Hematopoietic multipotent progenitor cell treated with erythropoietin and hydrocortisone succinate and interleukin-3 and kit ligand, for 15 days (in vitro differentiated cells): ENCODE data around the gene TTLL4.
A peak's percentile ranks its signal among the peaks of the same experiment; 100 is the strongest.

Experiments used
- DNase-seq: peaks from one replicate; pipeline ENCODE4 v3.0.0-alpha.2; 2015; ENCODE audit warnings: low spot score

TTLL4 gene

GRCh38 chr2:218713922-218714321 lies 3.3 kb downstream of the TTLL4 start:
- DNase-seq: no peak

GRCh38 chr2:218716070-218716469 lies 5.4 kb downstream of the TTLL4 start:
- DNase-seq: no peak

- peak; percentile 9 for DNase-seq
Observed at GRCh38 chr2:218717262-218717661, 6.6 kb downstream of the TTLL4 start.

GRCh38 chr2:218718058-218718457 lies 7.4 kb downstream of the TTLL4 start:
- DNase-seq: no peak

- no peak for DNase-seq
Observed at GRCh38 chr2:218719457-218719856, 8.8 kb downstream of the TTLL4 start.

- no peak for DNase-seq
Observed at GRCh38 chr2:218720048-218721041, 9.7 kb downstream of the TTLL4 start.

- no peak for DNase-seq
Observed at GRCh38 chr2:218721488-218721887, 10.9 kb downstream of the TTLL4 start.

GRCh38 chr2:218721934-218722333 lies 11.3 kb downstream of the TTLL4 start:
- DNase-seq: peak; percentile 28

GRCh38 chr2:218722419-218722818 lies 11.8 kb downstream of the TTLL4 start:
- no peak for DNase-seq

GRCh38 chr2:218722876-218723785 lies 12.5 kb downstream of the TTLL4 start:
- peak; percentile 28 for DNase-seq

GRCh38 chr2:218726004-218726574 lies 15.5 kb downstream of the TTLL4 start:
- no peak for DNase-seq

- DNase-seq: peak; percentile 54
Observed at GRCh38 chr2:218727502-218728165, 17.0 kb downstream of the TTLL4 start.

GRCh38 chr2:218729640-218730039 lies 19.0 kb downstream of the TTLL4 start:
- DNase-seq: no peak

- no peak for DNase-seq
Observed at GRCh38 chr2:218732052-218732760, 21.6 kb downstream of the TTLL4 start.

- no peak for DNase-seq
Observed at GRCh38 chr2:218732761-218733158, 22.1 kb downstream of the TTLL4 start.

- DNase-seq: no peak
Observed at GRCh38 chr2:218733171-218734021, 22.8 kb downstream of the TTLL4 start.

GRCh38 chr2:218734190-218734975 lies 23.7 kb downstream of the TTLL4 start:
- no peak for DNase-seq

GRCh38 chr2:218736531-218736930 lies 25.9 kb downstream of the TTLL4 start:
- no peak for DNase-seq

GRCh38 chr2:218743068-218743467 lies 32.4 kb downstream of the TTLL4 start:
- no peak for DNase-seq
